H1 (cell line): ENCODE data around the gene SORCS3. TPM values are rescaled to one million over a fixed set of nuclear protein-coding genes. Genes with fewer than 3 reads are reported as not detected.

Experiments used
- CTCF ChIA-PET: fragments of 300-600 bp; sonication (Branson Sonifier 250); formaldehyde crosslinking; loops from one replicate; lab custom pipeline; 2021; ENCODE audit not compliant: partially characterized antibody; lab: Charles Lee
- POLR2A ChIA-PET: fragments of 300-600 bp; sonication (Branson Sonifier 250); formaldehyde crosslinking; loops from one replicate; lab custom pipeline; 2021; ENCODE audit warnings: inconsistent platforms; ENCODE audit not compliant: partially characterized antibody; lab: Charles Lee
- DNase-seq, 2 experiments: peaks; one replicate each; pipeline versions ENCODE4 v3.0.0 to v3.0.0-alpha.2; 2010 to 2022; ENCODE audit warnings: low spot score in 2 of 2, low read depth in 1 of 2, mixed read lengths in 1 of 2
- FAIRE-seq: peaks from 2 replicates; lab custom pipeline; 2011; peaks lifted over from hg19 to GRCh38; lab: Jason Lieb, UNC
- H2AFZ ChIP-seq: 2 replicates; pipeline ENCODE4 v1.8.1; 2012; ENCODE audit warnings: low read length, inconsistent platforms
- H2AK5ac ChIP-seq: 2 replicates; pipeline ENCODE4 v1.6.1; 2013; ENCODE audit warnings: low read depth, low read length
- H2BK120ac ChIP-seq: replicated peaks from 2 replicates; pipeline ENCODE3; 2013; ENCODE audit warnings: low read depth, low read length, inconsistent platforms
- H2BK12ac ChIP-seq: 2 replicates; pipeline ENCODE4 v1.6.1; 2013; ENCODE audit warnings: low read depth, low read length
- H2BK15ac ChIP-seq: 2 replicates; pipeline ENCODE4 v1.6.1; 2013; ENCODE audit warnings: low read length
- H2BK20ac ChIP-seq: 2 replicates; pipeline ENCODE4 v1.6.1; 2013; ENCODE audit warnings: low read length
- H2BK5ac ChIP-seq: 2 replicates; pipeline ENCODE4 v1.6.1; 2013; ENCODE audit warnings: low read depth, low read length
- H3K14ac ChIP-seq: 2 replicates; pipeline ENCODE4 v1.6.1; 2013; ENCODE audit warnings: inconsistent platforms; ENCODE audit not compliant: insufficient read length
- H3K18ac ChIP-seq: 2 replicates; pipeline ENCODE4 v1.6.1; 2013; ENCODE audit warnings: low read length; ENCODE audit errors: extremely low read depth
- H3K23ac ChIP-seq: 2 replicates; pipeline ENCODE4 v1.6.1; 2013; ENCODE audit warnings: inconsistent platforms; ENCODE audit not compliant: insufficient read length
- H3K23me2 ChIP-seq: 2 replicates; pipeline ENCODE4 v1.6.1; 2013; ENCODE audit warnings: low read depth, low read length
- H3K27ac ChIP-seq: 2 replicates; pipeline ENCODE4 v1.6.1; 2011; ENCODE audit warnings: low read depth, low read length, inconsistent platforms
- H3K27me3 ChIP-seq, 4 experiments: replicated peaks in 1 of 4; 1 replicate in 1 of 4; 2 replicates in 3 of 4; pipeline versions ENCODE4 v1.6.1 to v1.8.1; 2011 to 2013; ENCODE audit warnings: low read length in 3 of 4, mild to moderate bottlenecking in 3 of 4, inconsistent platforms in 2 of 4, mixed read lengths in 2 of 4, moderate library complexity in 1 of 4; ENCODE audit not compliant: control insufficient read depth in 3 of 4, insufficient read depth in 3 of 4; ENCODE audit errors: extremely low read depth in 1 of 4
- H3K36me3 ChIP-seq, 4 experiments: 2 replicates each; pipeline versions ENCODE4 v1.6.1 to v1.8.1; 2011 to 2013; ENCODE audit warnings: mild to moderate bottlenecking in 4 of 4, low read length in 3 of 4, moderate library complexity in 2 of 4, control low read depth in 1 of 4, inconsistent platforms in 1 of 4; ENCODE audit not compliant: insufficient read depth in 4 of 4, control insufficient read depth in 2 of 4
- H3K4ac ChIP-seq: replicated peaks from 2 replicates; pipeline ENCODE3; 2013; ENCODE audit warnings: low read length, low read depth, mixed read lengths, inconsistent platforms; ENCODE audit not compliant: insufficient read length
- H3K4me1 ChIP-seq, 4 experiments: replicated peaks in 1 of 4; 1 replicate in 1 of 4; 2 replicates in 3 of 4; pipeline versions ENCODE4 v1.6.1 to v1.8.1; 2011 to 2013; ENCODE audit warnings: low read length in 3 of 4, inconsistent platforms in 2 of 4, mixed read lengths in 1 of 4; ENCODE audit not compliant: insufficient read depth in 4 of 4, control insufficient read depth in 3 of 4
- H3K4me2 ChIP-seq, 2 experiments: 2 replicates each; pipeline versions ENCODE4 v1.6.1 to v1.8.1; 2011 to 2013; ENCODE audit warnings: low read depth in 2 of 2, low read length in 2 of 2, control low read depth in 1 of 2, inconsistent platforms in 1 of 2, mild to moderate bottlenecking in 1 of 2; ENCODE audit not compliant: insufficient read depth in 1 of 2
- H3K4me3 ChIP-seq, 4 experiments: fragments of 200-600, 300-600 bp in 1 of 4; sonication (generic), shearing (Covaris generic), sonication (Bioruptor Twin) in 1 of 4; 2 replicates each; pipeline versions ENCODE4 v1.5.1 to v1.8.1; 2011 to 2016; ENCODE audit warnings: low read length in 4 of 4, low read depth in 3 of 4, control low read depth in 2 of 4, inconsistent platforms in 2 of 4, mild to moderate bottlenecking in 2 of 4, mixed read lengths in 1 of 4, moderate library complexity in 1 of 4; ENCODE audit not compliant: insufficient read depth in 2 of 4; ENCODE audit errors: extremely low read depth in 1 of 4
- H3K56ac ChIP-seq: replicated peaks from 2 replicates; pipeline ENCODE3; 2013; ENCODE audit warnings: low read depth, mild to moderate bottlenecking, mixed read lengths, low read length, inconsistent platforms; ENCODE audit not compliant: insufficient read length
- H3K79me1 ChIP-seq: 2 replicates; pipeline ENCODE4 v1.6.1; 2013; ENCODE audit warnings: low read depth, low read length, control low read depth
- H3K79me2 ChIP-seq, 2 experiments: 2 replicates each; pipeline versions ENCODE4 v1.6.1 to v1.8.1; 2012 to 2013; ENCODE audit warnings: low read length in 2 of 2, mild to moderate bottlenecking in 2 of 2, inconsistent platforms in 1 of 2; ENCODE audit not compliant: insufficient read depth in 2 of 2, control insufficient read depth in 1 of 2
- H3K9ac ChIP-seq, 4 experiments: replicated peaks in 1 of 4; 1 replicate in 1 of 4; 2 replicates in 3 of 4; pipeline versions ENCODE4 v1.6.1 to v1.8.1; 2011 to 2013; ENCODE audit warnings: low read depth in 3 of 4, low read length in 3 of 4, control low read depth in 2 of 4, mild to moderate bottlenecking in 2 of 4, moderate library complexity in 2 of 4, inconsistent platforms in 1 of 4; ENCODE audit errors: extremely low read depth in 1 of 4
- H3K9me3 ChIP-seq, 2 experiments: 2 replicates each; pipeline versions ENCODE4 v1.6.1 to v1.8.1; 2012 to 2013; ENCODE audit warnings: mild to moderate bottlenecking in 2 of 2, moderate library complexity in 2 of 2, control low read depth in 1 of 2, inconsistent platforms in 1 of 2, low read depth in 1 of 2, low read length in 1 of 2, mixed read lengths in 1 of 2; ENCODE audit not compliant: insufficient read depth in 2 of 2
- H4K20me1 ChIP-seq, 2 experiments: replicated peaks in 1 of 2; 2 replicates each; pipeline versions ENCODE3 to v1.8.1; 2011 to 2013; ENCODE audit warnings: inconsistent platforms in 2 of 2, low read length in 2 of 2, mild to moderate bottlenecking in 1 of 2; ENCODE audit not compliant: insufficient read depth in 2 of 2, control insufficient read depth in 1 of 2
- H4K5ac ChIP-seq: 2 replicates; pipeline ENCODE4 v1.6.1; 2013; ENCODE audit warnings: low read length, low read depth, mixed read lengths, inconsistent platforms; ENCODE audit not compliant: insufficient read length
- H4K8ac ChIP-seq: 2 replicates; pipeline ENCODE4 v1.8.0; 2013; ENCODE audit warnings: mild to moderate bottlenecking, moderate library complexity, low read length, inconsistent platforms; ENCODE audit not compliant: insufficient read depth; ENCODE audit errors: extremely low read depth
- H4K91ac ChIP-seq: replicated peaks from 2 replicates; pipeline ENCODE3; 2013; ENCODE audit warnings: low read length, mixed read lengths, inconsistent platforms; ENCODE audit not compliant: insufficient read length
- ASH2L ChIP-seq: fragments of 200-600, 300-600 bp; sonication (generic); IDR thresholded peaks from one replicate; pipeline ENCODE4 v1.7.1; 2017; ENCODE audit warnings: low read length
- BACH1 ChIP-seq: IDR thresholded peaks from 2 replicates; pipeline ENCODE4 v1.6.1; 2012; ENCODE audit warnings: low read length, improper control_type of control experiment
- CEBPB ChIP-seq: IDR thresholded peaks from 2 replicates; pipeline ENCODE4 v1.6.1; 2012; ENCODE audit warnings: low read depth, low read length
- CREB1 ChIP-seq: IDR thresholded peaks from 2 replicates; pipeline ENCODE4 v1.6.1; 2012; ENCODE audit warnings: inconsistent platforms
- EP300 ChIP-seq, 2 experiments: IDR thresholded peaks; 1 replicate in 1 of 2; 2 replicates in 1 of 2; pipeline ENCODE4 v1.6.1; 2011 to 2012; ENCODE audit warnings: low read depth in 2 of 2, low read length in 2 of 2, mild to moderate bottlenecking in 2 of 2, borderline replicate concordance in 1 of 2, inconsistent platforms in 1 of 2, moderate library complexity in 1 of 2
- EZH2 ChIP-seq: fragments of 200-600 bp; sonication (generic); IDR thresholded peaks from 2 replicates; pipeline ENCODE4 v1.7.1; 2012; ENCODE audit warnings: low read depth, mild to moderate bottlenecking, moderate library complexity, low read length, inconsistent platforms; ENCODE audit not compliant: severe bottlenecking
- JUN ChIP-seq: IDR thresholded peaks from 2 replicates; pipeline ENCODE4 v1.6.1; 2011; ENCODE audit warnings: low read depth, mild to moderate bottlenecking, improper control_type of control experiment, low read length
- NRF1 ChIP-seq: IDR thresholded peaks from 2 replicates; pipeline ENCODE4 v1.6.1; 2011; ENCODE audit warnings: mild to moderate bottlenecking, low read depth, low read length, improper control_type of control experiment
- RBBP5 ChIP-seq: IDR thresholded peaks from 2 replicates; pipeline ENCODE4 v1.7.1; 2012; ENCODE audit warnings: low read depth, mild to moderate bottlenecking, inconsistent platforms, low read length, moderate library complexity, borderline replicate concordance
- RFX5 ChIP-seq: IDR thresholded peaks from 2 replicates; pipeline ENCODE4 v1.6.1; 2011; ENCODE audit warnings: low read depth, low read length, improper control_type of control experiment, borderline replicate concordance
- SAP30 ChIP-seq: fragments of 300-600 bp; sonication (generic); IDR thresholded peaks from 2 replicates; pipeline ENCODE4 v1.7.1; 2012; ENCODE audit warnings: low read length, moderate library complexity, mild to moderate bottlenecking, inconsistent platforms; ENCODE audit not compliant: insufficient read depth, insufficient replicate concordance
- SIX5 ChIP-seq: IDR thresholded peaks from 2 replicates; pipeline ENCODE4 v1.6.1; 2011; ENCODE audit warnings: mild to moderate bottlenecking, low read depth, low read length
- SP1 ChIP-seq: IDR thresholded peaks from 2 replicates; pipeline ENCODE4 v1.6.1; 2011; ENCODE audit warnings: low read depth, low read length
- WGBS, 2 experiments: shearing (Covaris generic) in 1 of 2; methylation state at CpG; one replicate each; pipeline versions ENCODE4 v1.1.6 to v1.1.7; 2013 to 2015; ENCODE audit warnings: low lambda C conversion rate in 2 of 2, mixed read lengths in 2 of 2, inconsistent platforms in 1 of 2, low coverage in 1 of 2, missing lambda C conversion rate in 1 of 2; ENCODE audit not compliant: insufficient replicate concordance in 2 of 2, insufficient coverage in 1 of 2, insufficient read length in 1 of 2; ENCODE audit errors: extremely low coverage in 1 of 2, missing lambda C conversion rate in 1 of 2; 5-methylcytosine and 5-hydroxymethylcytosine counted together
- polyA plus RNA-seq, 7 experiments: library from polyadenylated mRNA; depleted of rRNA in 3 of 7; stranded (reverse) in 5 of 7; unstranded in 2 of 7; fragments of >200 nt in 5 of 7; fragments of 200-250 nt in 2 of 7; gene quantifications; 1 replicate in 5 of 7; 2 replicates in 1 of 7; 4 replicates in 1 of 7; pipeline versions ENCODE4 v1.2.1 to v1.2.3, GENCODE V29; 2011 to 2013; ENCODE audit warnings: missing spikeins in 2 of 7, mixed read lengths in 2 of 7
- total RNA-seq: library from RNA; stranded (reverse); fragmentation: NEBNext Ultra II Directional; extraction: Animal tissue kit (Norgen Biotek cat#: 25700); gene quantifications from 2 replicates; pipeline ENCODE4 v1.2.1, GENCODE V29; 2021

The SORCS3 gene
- total and polyA plus RNA-seq, 2 of the 8 experiments (the other 6 are each of a cell fraction or from before 2014, with no cell fraction given) = 0.26 to 0.88 TPM

- Histone ChIP-seq H2BK5ac (no peak overlapping the region), H3K4me2 (no peak overlapping the region), H3K18ac (no peak overlapping the region), H3K79me1 (no peaks in the 10 kb centered on the region), H4K20me1 (no peaks in the 10 kb centered on the region), H2BK15ac (no peak overlapping the region), H2BK120ac (no peak overlapping the region), H3K79me2 (no peaks in the 10 kb centered on the region), H4K5ac (no peak overlapping the region), H3K9me3 (no peaks in the 10 kb centered on the region), H3K14ac (no peak overlapping the region), H2BK12ac (no peak overlapping the region), H4K91ac (no peak overlapping the region), H2BK20ac (no peak overlapping the region), H3K27ac (no peak overlapping the region), H3K9ac (no peak overlapping the region), H3K56ac (no peak overlapping the region), H3K23ac (no peak overlapping the region), H2AK5ac (no peak overlapping the region), H3K23me2 (no peaks in the 10 kb centered on the region; the same call in 1 of the 2 replicates), H3K36me3 (no peaks in the 10 kb centered on the region), H3K4me3 (no peak overlapping the region), H3K4ac (no peak overlapping the region), H3K4me1 (no peaks in the 10 kb centered on the region), H4K8ac (no peak overlapping the region), H2AFZ (no peak overlapping the region), H3K27me3 (no peaks in the 10 kb centered on the region)
- no peak for TF ChIP-seq SP1
- TF ChIP-seq CREB1 = no peak
- no peak for TF ChIP-seq EZH2
- TF ChIP-seq RFX5 = no peak
- no peak for TF ChIP-seq RBBP5
- TF ChIP-seq BACH1 = no peak
- TF ChIP-seq JUN = no peak
- no peak for TF ChIP-seq EP300 (IDR thresholded peaks at IDR 0.05; ENCODE audit: borderline replicate concordance in 1 of 2, low read depth in 2 of 2, low read length in 2 of 2)
- no peak for TF ChIP-seq CEBPB
- TF ChIP-seq ASH2L = no peak
- TF ChIP-seq SAP30 = no peak
- TF ChIP-seq SIX5 = no peak
- no peak for TF ChIP-seq NRF1
- ChIA-PET CTCF (no interaction called here), POLR2A (no interaction called here)
- no peak for DNase-seq
- no peak for FAIRE-seq
- 98% methylated on average over 5 of the region's 5 CpGs; no CpG with 5 or more reads in 1 of the 2 experiments for WGBS, 2 experiments
Observed at GRCh38 chr10:105241254-105241653, 600.2 kb downstream of the SORCS3 start.
